GM12874 (cell line): ENCODE results near the gene CFAP45.

Experiments
- CTCF ChIP-seq: IDR thresholded peaks from 2 replicates; pipeline ENCODE4 v1.5.1; 2011; ENCODE audit warnings: low read depth, mild to moderate bottlenecking, control low read depth, low read length, moderate library complexity; ENCODE audit not compliant: insufficient read depth

The CFAP45 gene

GRCh38 chr1:159902541-159902940, 2.6 kb upstream of the CFAP45 start:
- no peak for TF ChIP-seq CTCF

DNA sequence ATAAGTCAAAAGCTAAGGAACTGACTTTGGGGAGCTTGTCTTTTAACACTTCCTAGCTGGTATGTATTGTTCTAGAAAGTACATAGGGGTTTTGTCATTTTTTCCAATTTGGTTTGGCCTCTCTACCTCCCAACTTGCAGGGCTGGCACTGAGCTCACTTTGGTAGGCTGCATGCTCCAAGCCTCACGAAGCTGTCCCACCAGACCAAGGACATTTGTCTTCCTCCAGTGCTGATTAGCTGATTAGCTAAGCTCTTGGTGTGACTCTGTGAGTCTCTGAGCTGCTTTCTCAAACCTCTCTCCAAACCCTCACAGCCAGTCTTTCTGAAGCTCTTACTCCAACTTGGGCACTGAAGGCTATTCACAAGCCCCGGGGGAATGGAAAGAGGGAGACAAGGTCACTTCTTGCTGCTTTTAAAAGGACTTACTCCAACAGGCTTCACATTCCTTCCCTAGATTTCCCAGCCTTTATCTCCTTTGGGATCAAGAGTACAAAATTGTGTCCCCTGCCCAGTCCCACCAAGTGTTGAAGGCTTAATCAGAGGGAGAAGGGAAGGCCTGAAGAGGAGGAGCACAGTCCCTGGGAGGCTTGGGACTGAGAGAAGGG, 893 bp upstream of the CFAP45 start:
- no peak for TF ChIP-seq CTCF

DNA sequence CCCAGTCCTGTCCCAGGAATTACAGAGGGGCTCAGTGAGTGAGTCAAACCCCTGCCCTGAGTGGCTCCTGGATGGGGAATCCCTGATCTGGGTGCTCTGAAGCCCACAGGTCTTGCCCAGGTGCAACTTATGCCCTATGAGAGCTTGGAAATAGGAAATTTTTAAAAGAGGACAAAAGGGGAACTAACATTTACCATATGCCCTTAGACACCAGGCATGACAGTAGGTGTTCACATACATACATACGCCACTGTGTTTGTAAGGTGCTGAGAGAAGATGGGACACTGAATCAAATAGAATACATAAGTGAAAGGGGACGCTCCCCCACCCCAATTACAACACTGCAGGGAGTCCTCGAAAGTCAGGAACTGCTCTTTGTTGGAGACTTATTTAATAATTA, 1.4 kb downstream of the CFAP45 start:
- no peak for TF ChIP-seq CTCF

- TF ChIP-seq CTCF: no peak
Observed at GRCh38 chr1:159897962-159898361, 2.0 kb downstream of the CFAP45 start.

DNA sequence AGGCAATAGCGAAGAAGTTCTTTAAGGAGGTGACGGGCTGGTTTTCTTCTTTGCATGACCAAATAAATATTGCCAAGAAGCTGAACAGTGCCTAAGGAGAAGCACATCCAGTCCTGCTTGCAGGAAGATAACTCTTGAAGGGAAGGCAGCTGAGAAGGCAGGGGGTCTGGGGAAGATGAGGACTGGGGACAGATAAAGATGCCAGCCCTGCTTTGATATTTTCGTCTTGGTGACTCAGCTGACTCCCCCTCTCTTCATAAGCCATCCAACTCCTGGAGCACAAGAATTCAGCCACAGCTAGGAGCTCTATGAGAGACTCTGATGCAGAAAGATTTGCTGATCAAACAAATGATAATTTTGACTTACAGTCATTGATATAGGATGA, 3.4 kb downstream of the CFAP45 start:
- no peak for TF ChIP-seq CTCF

DNA sequence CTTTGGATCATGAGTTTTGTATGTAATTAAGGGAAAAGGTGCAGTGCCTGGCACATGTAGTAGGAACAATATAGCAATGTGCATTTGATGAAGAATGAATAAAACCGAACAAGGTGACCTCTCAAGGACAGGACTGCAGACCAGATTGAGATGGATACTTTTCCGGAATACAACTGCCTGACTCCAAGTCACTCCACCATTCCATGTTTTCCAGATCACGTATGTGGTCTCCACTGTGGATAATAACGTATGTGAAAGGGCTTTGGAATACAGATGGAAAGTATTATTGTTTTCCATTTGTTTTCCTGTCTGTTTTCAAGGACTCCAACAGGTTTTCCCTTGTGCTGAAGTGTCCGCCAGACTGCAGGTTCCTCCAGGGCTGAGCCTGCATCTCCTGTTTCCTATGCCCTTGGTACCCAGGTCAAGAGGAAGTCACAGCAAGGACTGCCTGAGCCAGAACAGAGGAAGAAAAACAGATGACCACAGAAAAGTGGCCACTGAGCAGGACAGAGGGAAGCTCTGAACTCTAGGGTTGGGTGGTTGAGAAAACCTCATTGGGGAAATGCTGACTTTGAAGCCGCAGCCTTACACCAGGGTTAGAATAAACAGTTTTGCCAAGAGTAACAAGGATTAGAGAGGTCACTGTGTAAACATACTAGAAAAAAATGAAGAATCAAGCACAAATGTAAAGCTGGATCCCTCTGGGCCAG, 4.0 kb downstream of the CFAP45 start:
- TF ChIP-seq CTCF: no peak

- no peak for TF ChIP-seq CTCF
Observed at GRCh38 chr1:159895286-159895685, 4.7 kb downstream of the CFAP45 start.

- no peak for TF ChIP-seq CTCF
Observed at GRCh38 chr1:159892944-159893343, 7.0 kb downstream of the CFAP45 start.
